HG03025 (cell line): ENCODE measurements around the gene EXD3.
A peak's percentile ranks its signal among the peaks of the same experiment; 100 is the strongest.

Experiments
- ATAC-seq: cut with Tn5 transposase; IDR thresholded peaks from one replicate; pipeline ENCODE4 v1.9.1; 2021; ENCODE audit warnings: mild to moderate bottlenecking, moderate library complexity; ENCODE audit not compliant: unreplicated experiment, low FRiP score

The EXD3 gene

DNA sequence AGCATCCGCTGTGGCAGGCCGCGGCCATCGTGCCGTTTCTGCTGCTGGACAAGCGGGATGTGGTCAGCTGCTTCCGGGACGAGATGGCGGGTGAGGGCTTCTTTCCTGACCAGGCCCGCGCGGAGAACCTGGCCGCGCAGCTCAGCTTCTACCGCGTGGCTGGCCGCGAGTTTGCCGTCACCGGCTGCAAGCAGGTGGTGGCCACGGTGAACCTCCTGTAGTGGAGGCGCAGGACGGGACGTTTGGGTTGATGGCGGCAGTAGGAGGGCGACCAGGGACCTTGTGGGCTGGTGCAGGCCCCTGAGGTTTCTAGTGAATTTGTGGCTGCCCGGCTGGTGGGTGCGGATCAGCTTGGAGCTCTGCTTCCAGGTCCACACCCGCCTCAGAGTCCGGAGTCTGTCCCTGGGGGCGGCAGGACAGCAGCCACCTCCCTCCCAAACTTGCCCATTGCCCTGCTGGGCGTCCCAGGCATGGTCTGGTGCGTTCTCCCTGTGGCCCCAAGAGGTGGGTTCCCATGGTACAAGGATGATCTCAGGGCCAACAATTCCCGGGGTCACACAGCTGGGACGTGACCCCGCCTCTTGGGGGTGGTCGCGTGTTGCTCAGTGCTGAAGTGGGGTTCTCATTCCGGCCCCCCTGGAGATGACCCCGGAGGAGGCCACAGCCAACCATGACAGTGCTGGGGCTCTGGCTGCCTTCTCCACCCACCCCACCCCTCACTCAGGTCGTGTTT, 143.1 kb downstream of the EXD3 start:
- ATAC-seq: no peak

DNA sequence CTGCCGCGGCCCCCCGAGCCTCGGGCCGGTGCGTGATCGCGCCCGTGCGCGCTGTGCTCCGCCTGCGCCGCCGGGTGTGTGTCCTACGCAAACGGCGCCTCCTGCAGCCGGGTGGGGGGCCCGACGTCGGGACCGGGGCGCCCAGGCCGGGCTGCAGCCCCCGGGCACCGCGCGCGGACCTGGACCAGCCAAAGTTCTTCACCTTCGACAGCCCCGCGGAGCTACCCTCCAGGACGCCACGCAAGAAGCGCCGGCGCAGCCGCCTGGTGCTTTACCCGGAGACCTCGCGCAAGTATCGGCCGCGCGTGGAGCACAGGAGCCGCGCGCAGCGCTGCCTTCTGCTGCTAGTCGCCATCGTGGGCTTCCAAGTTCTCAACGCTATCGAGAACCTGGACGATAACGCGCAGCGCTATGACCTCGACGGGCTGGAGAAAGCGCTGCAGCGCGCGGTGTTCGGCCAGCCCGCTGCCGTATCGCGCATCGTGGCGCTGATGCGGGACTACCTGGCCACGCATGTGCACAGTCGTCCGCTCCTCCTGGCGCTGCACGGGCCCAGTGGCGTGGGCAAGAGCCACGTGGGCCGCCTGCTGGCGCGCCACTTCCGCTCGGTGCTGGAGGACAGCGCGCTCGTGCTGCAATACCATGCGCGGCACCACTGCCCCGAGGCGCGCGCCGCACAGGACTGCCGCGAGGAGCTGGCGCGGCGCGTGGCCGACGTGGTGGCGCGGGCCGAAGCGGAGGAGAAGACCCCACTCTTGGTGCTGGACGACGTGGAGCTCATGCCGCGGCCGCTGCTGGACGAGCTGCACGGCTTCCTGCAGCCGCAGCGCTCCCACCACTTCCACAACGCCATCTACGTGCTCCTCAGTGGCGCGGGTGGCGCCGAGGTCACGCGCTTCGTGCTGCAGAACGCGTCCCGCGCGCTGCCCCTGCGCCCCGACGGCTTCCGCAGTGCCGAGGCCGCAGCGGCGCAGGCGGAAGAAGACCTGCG, 143.9 kb downstream of the EXD3 start:
- no peak for ATAC-seq

DNA sequence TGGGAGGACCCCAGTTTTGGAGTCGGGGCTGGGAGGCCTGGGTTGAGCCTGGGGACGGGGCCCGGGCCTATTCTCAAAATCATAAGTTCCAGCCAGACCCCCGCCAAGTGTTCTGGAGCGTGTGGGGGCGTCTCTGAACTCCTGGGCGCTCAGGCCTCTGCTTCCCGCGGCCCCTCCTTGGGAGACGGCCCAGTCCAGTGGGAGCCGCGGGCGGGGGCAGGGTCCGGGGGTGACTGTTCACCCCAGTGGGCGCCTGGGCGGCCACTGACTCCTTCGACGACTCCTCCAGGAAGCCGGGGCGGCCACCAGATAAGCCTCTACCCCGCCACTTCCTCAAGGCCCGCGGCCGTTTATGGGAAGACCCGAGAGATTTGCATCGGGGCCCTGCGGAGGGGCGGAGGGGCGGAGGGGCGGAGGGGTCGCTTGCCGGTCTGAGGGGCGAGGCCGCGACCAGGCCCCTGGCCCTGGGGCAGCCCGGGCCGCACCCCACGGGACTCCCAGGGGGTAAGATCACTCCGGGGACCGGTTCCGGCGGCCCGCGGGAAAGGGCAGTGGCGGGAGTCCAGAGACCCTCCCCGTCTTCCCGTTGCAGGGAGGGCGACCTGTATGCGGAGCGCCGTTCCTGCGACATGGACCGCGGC, 144.8 kb downstream of the EXD3 start:
- peak; percentile 5 for ATAC-seq

- peak; percentile 50 for ATAC-seq
Observed at GRCh38 chr9:137277329-137278041, 145.5 kb downstream of the EXD3 start, which contains the start of gene TOR4A. Gene TOR4A, plus strand, starts transcription at chr9:137277726. Its CDS starts 964 bp downstream, at chr9:137278690.

- no peak for ATAC-seq
Observed at GRCh38 chr9:137276473-137277328, 146.3 kb downstream of the EXD3 start.

DNA sequence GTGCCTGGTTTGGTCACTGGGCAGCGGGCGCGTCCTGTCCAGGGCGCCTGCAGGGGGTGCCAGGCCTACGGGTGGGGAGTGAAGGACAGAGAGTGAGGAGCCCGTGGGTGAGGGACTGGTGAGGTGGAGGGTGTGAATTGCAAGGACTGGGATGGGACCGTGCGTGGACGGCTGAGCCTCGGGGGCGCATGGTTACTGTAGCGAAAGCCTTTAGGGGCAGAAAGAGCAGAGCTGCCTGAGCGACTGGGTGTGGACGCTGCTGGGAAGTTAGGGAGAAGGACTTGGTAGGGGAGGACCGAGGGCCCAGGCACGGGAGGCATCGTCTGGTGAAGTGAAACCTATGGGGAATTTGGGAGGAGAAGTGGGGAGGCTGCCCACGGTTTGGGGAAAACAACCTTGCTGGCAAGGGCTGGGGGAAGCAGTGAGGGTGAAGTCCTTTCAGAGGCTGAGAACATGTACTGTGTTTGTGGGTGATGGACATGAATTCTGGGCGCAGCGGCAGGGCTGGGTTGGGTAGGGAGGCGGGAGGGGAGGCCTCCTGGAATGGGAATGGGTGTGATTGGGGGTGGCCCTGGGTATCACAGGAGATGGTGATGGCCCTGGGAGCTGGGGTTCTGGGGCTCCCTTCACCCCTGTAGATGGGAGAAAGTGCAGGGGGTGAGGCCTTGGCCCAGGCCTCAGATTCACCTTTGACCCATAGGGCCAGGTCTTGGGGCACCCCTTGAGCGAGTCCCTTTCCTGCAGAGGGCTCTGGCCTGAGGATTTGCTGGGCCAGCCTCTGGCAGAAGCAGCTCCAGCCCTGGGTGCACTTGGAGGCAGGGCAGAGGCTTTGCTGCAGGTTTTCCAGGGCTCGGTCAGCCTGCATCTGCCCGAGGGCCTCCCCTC, 147.1 kb downstream of the EXD3 start:
- no peak for ATAC-seq

DNA sequence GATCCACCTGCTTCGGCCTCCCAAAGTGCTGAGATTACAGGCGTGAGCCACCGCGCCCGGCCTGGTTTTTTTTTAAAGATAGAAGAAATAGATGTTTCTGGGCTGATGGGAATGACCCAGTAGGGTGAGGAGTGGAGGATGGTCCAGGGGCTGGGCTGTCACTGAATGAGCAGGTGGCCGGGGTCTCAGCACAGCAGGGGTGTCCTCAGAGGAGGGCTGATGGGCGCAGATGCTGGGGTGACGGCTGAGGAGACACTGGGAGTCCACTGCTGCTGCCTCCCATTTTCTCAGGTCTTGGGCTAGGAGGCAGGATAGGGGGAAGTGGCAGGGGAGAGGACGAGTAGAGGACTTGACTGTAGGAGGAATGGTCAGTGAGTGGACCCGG, 147.8 kb downstream of the EXD3 start:
- no peak for ATAC-seq

GRCh38 chr9:137273611-137274320, 149.2 kb downstream of the EXD3 start:
- no peak for ATAC-seq

GRCh38 chr9:137273095-137273490, 149.9 kb downstream of the EXD3 start:
- ATAC-seq: no peak

- ATAC-seq: no peak
Observed at GRCh38 chr9:137272241-137273094, 150.5 kb downstream of the EXD3 start.

DNA sequence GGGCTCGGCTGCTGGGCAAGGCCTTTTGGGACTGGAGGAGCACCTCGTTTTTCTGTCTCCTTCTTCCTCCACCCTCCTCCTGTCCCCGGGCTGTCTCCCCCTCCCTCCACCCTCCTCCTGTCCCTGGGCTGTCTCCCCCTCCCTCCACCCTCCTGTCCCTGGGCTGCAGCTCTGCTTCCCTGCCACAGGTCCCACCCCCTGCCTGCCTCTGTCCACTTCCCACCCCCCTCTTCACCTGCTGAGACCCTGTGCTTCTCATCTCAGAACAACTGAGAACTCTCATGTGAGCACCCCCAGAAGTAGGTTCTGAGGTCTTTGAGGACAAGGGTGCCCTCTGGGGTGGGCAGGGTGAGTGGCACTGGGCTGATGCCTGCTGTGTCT, 151.3 kb downstream of the EXD3 start:
- ATAC-seq: no peak

GRCh38 chr9:137270929-137271695, 151.8 kb downstream of the EXD3 start:
- ATAC-seq: no peak

GRCh38 chr9:137269231-137269772, 153.7 kb downstream of the EXD3 start:
- ATAC-seq: no peak

DNA sequence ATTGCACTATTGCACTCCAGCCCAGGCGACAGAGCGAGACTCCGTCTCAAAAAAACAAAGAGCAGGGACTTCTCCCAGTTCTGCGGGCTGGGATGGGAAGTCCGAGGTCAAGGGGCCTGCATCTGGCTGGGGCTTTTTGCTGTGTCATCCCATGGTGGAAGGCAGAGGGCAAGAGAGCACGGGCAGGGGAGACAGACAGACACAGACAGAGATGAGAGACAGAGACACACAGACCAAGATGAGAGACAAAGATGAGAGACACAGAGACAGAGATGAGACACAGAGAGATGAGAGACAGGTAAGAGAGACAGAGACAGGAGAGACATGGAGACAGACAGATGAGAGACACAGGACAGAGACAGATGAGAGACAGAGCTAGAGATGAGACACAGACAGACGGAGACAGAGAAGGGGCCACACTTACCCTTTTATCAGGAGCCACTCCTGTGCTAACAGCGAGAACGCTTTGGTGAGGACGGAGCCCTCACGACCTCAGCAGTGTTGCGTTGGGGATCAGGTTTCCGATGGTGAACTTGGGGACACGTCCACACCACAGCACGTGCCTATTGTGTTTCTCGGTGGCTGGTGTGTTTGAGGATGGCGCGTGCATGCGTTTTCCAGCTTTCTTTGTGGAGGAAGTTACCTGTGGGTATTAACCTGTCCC, 154.3 kb downstream of the EXD3 start:
- ATAC-seq: no peak

- ATAC-seq: no peak
Observed at GRCh38 chr9:137267933-137268355, 155.0 kb downstream of the EXD3 start.
